IMR-90 (cell line): ENCODE data around the gene WNT3. TPM values are rescaled to one million over a fixed set of nuclear protein-coding genes. Genes with fewer than 3 reads are reported as not detected.

Experiments used
- ATAC-seq: fragments of 200-7000 bp; cut with Tn5 transposase; 2 replicates; pipeline ENCODE4 v1.9.1; 2020; ENCODE audit warnings: low read depth, mild to moderate bottlenecking, moderate library complexity
- BruUV-seq: library from RNA; stranded (reverse); fragments of 400-500 nt; replicated peaks from 2 replicates; lab custom pipeline; 2021; lab: Mats Ljungman, UMichigan
- CTCF ChIA-PET: fragments of 300-600 bp; formaldehyde crosslinking; extraction: SDS; loops from one replicate; lab custom pipeline; 2021; ENCODE audit warnings: antibody characterized with exemption; lab: Yijun Ruan, JAX
- POLR2A ChIA-PET: fragments of 300-600 bp; sonication (Branson Sonifier 250); formaldehyde crosslinking; loops from one replicate; lab custom pipeline; 2022; ENCODE audit warnings: antibody characterized with exemption; ENCODE audit not compliant: unreplicated experiment; lab: Charles Lee
- DNase-seq: peaks from one replicate; pipeline ENCODE4 v3.0.0; 2013
- H2AFZ ChIP-seq: replicated peaks from 2 replicates; pipeline ENCODE3; 2013; ENCODE audit warnings: low read length, mild to moderate bottlenecking; ENCODE audit not compliant: poor library complexity
- H2AK5ac ChIP-seq: 2 replicates; pipeline ENCODE4 v1.6.1; 2013; ENCODE audit warnings: low read depth, low read length, inconsistent platforms
- H2AK9ac ChIP-seq: replicated peaks from 2 replicates; pipeline ENCODE3; 2013; ENCODE audit warnings: mild to moderate bottlenecking, low read depth, low read length, moderate library complexity; ENCODE audit not compliant: poor library complexity
- H2BK120ac ChIP-seq: 2 replicates; pipeline ENCODE4 v1.6.1; 2013; ENCODE audit warnings: low read depth, low read length, inconsistent platforms
- H2BK15ac ChIP-seq: 3 replicates; pipeline ENCODE4 v1.6.1; 2013; ENCODE audit warnings: low read depth, low read length, inconsistent platforms
- H2BK20ac ChIP-seq: 2 replicates; pipeline ENCODE4 v1.6.1; 2013; ENCODE audit warnings: low read depth, mild to moderate bottlenecking, inconsistent platforms, low read length, moderate library complexity
- H2BK5ac ChIP-seq: 2 replicates; pipeline ENCODE4 v1.6.1; 2013; ENCODE audit warnings: mild to moderate bottlenecking, low read depth, low read length, inconsistent platforms; ENCODE audit not compliant: poor library complexity, severe bottlenecking
- H3K14ac ChIP-seq: replicated peaks from 2 replicates; pipeline ENCODE4 v1.6.1; 2013; ENCODE audit warnings: low read depth, low read length, inconsistent platforms
- H3K18ac ChIP-seq: 2 replicates; pipeline ENCODE4 v1.6.1; 2013; ENCODE audit warnings: low read depth, low read length, control low read depth
- H3K23ac ChIP-seq: 2 replicates; pipeline ENCODE4 v1.6.1; 2013; ENCODE audit warnings: low read depth, low read length, inconsistent platforms
- H3K27ac ChIP-seq: 2 replicates; pipeline ENCODE4 v1.5.1; 2013; ENCODE audit warnings: mild to moderate bottlenecking, control low read depth, low read length; ENCODE audit not compliant: insufficient read depth
- H3K27me3 ChIP-seq: 2 replicates; pipeline ENCODE4 v1.6.1; 2013; ENCODE audit warnings: low read length; ENCODE audit not compliant: control insufficient read depth, insufficient read depth
- H3K36me3 ChIP-seq: 2 replicates; pipeline ENCODE4 v1.6.1; 2013; ENCODE audit warnings: low read length, mixed read lengths; ENCODE audit not compliant: control insufficient read depth, insufficient read depth
- H3K4ac ChIP-seq: 2 replicates; pipeline ENCODE4 v1.6.1; 2013; ENCODE audit warnings: low read depth, low read length, inconsistent platforms
- H3K4me1 ChIP-seq: 2 replicates; pipeline ENCODE4 v1.6.1; 2013; ENCODE audit warnings: low read length, mixed read lengths; ENCODE audit not compliant: control insufficient read depth, insufficient read depth
- H3K4me2 ChIP-seq: 2 replicates; pipeline ENCODE4 v1.6.1; 2013; ENCODE audit warnings: low read depth, mild to moderate bottlenecking, control low read depth, low read length, moderate library complexity
- H3K4me3 ChIP-seq: 2 replicates; pipeline ENCODE4 v1.5.1; 2013; ENCODE audit warnings: low read depth, mild to moderate bottlenecking, control low read depth, low read length, moderate library complexity; ENCODE audit not compliant: insufficient read depth
- H3K56ac ChIP-seq: 2 replicates; pipeline ENCODE4 v1.6.1; 2013; ENCODE audit warnings: low read length, inconsistent platforms; ENCODE audit not compliant: insufficient read depth; ENCODE audit errors: extremely low read depth
- H3K79me1 ChIP-seq, 2 experiments: 2 replicates each; pipeline ENCODE4 v1.6.1; 2013; ENCODE audit warnings: low read length in 2 of 2, inconsistent platforms in 1 of 2, low read depth in 1 of 2
- H3K9ac ChIP-seq: 2 replicates; pipeline ENCODE4 v1.6.1; 2013; ENCODE audit warnings: low read depth, low read length, control low read depth
- H3K9me1 ChIP-seq: 2 replicates; pipeline ENCODE4 v1.6.1; 2013; ENCODE audit warnings: low read length, inconsistent platforms; ENCODE audit not compliant: insufficient read depth
- H3K9me3 ChIP-seq: 2 replicates; pipeline ENCODE4 v1.6.1; 2013; ENCODE audit warnings: low read length; ENCODE audit not compliant: control insufficient read depth, insufficient read depth
- H4K20me1 ChIP-seq: 2 replicates; pipeline ENCODE4 v1.6.1; 2013; ENCODE audit warnings: low read length, inconsistent platforms; ENCODE audit not compliant: insufficient read depth
- H4K5ac ChIP-seq: 2 replicates; pipeline ENCODE4 v1.6.1; 2013; ENCODE audit warnings: mild to moderate bottlenecking, low read depth, low read length, control low read depth
- H4K8ac ChIP-seq, 2 experiments: 2 replicates each; pipeline ENCODE4 v1.6.1; 2013; ENCODE audit warnings: low read depth in 2 of 2, low read length in 2 of 2, control low read depth in 1 of 2, inconsistent platforms in 1 of 2
- H4K91ac ChIP-seq: 2 replicates; pipeline ENCODE4 v1.6.1; 2013; ENCODE audit warnings: low read depth, low read length, inconsistent platforms; ENCODE audit not compliant: insufficient read depth
- CHD1 ChIP-seq: IDR thresholded peaks from 2 replicates; pipeline ENCODE4 v1.6.1; 2012; ENCODE audit warnings: low read depth, low read length, improper control_type of control experiment
- MAZ ChIP-seq: IDR thresholded peaks from 2 replicates; pipeline ENCODE4 v1.6.1; 2012; ENCODE audit warnings: low read depth, mild to moderate bottlenecking, low read length, improper control_type of control experiment, moderate library complexity, borderline replicate concordance
- NFE2L2 ChIP-seq: fragments of 150-350 bp; IDR thresholded peaks from 2 replicates; pipeline ENCODE4 v1.6.1; 2016; ENCODE audit warnings: low read depth, mild to moderate bottlenecking, low read length
- POLR2A ChIP-seq: IDR thresholded peaks from 2 replicates; pipeline ENCODE4 v1.6.1; 2012; ENCODE audit warnings: mild to moderate bottlenecking, low read depth, low read length
- RCOR1 ChIP-seq: IDR thresholded peaks from 2 replicates; pipeline ENCODE4 v1.6.1; 2012; ENCODE audit warnings: mild to moderate bottlenecking, low read length, improper control_type of control experiment; ENCODE audit not compliant: insufficient replicate concordance
- SMC3 ChIP-seq: fragments of 150-350 bp; IDR thresholded peaks from 2 replicates; pipeline ENCODE4 v1.6.1; 2016; ENCODE audit warnings: low read depth, mild to moderate bottlenecking, antibody characterized with exemption, low read length, moderate library complexity
- WGBS, 2 experiments: methylation state at CpG; one replicate each; pipeline versions ENCODE4 v1.1.5 to v1.1.7; 2013; ENCODE audit warnings: missing lambda C conversion rate in 2 of 2; ENCODE audit not compliant: insufficient read length in 1 of 2; ENCODE audit errors: extremely low coverage in 2 of 2; 5-methylcytosine and 5-hydroxymethylcytosine counted together
- dilution Hi-C: fragments of 300-500 bp; cut with HindIII; formaldehyde crosslinking; loops from one replicate; pipeline ENCODE4 v1.14.3; 2018; ENCODE audit warnings: low sequenced_read_pairs; ENCODE audit not compliant: unreplicated experiment
- in situ Hi-C: fragments of 300-500 bp; cut with MboI; formaldehyde crosslinking; loops from 3 replicates; pipeline ENCODE4 v1.14.3; 2019; ENCODE audit warnings: low sequenced_read_pairs, inconsistent platforms, mixed read lengths
- intact Hi-C: fragments of 100-400 bp; cut with micrococcal nuclease; formaldehyde crosslinking; loops from 2 replicates; pipeline ENCODE4 v1.10.0; 2022
- polyA plus RNA-seq, 3 experiments: library from polyadenylated mRNA; depleted of rRNA; stranded (reverse); fragments of >200 nt; gene quantifications; 2 replicates each; pipeline ENCODE4 v1.2.3, GENCODE V29; 2012; ENCODE audit warnings: low replicate concordance in 1 of 3
- total RNA-seq: library from RNA; depleted of rRNA; stranded (reverse); fragments of >200 nt; gene quantifications from 2 replicates; pipeline ENCODE4 v1.2.3, GENCODE V29; 2012
- TF ChIP-seq, protein P1 (sequence below): conservative IDR thresholded peaks from 2 replicates; pipeline ENCODE4 v1.5.1; 2012; ENCODE audit warnings: mild to moderate bottlenecking, low read depth, low read length, improper control_type of control experiment

WNT3 gene
- total and polyA plus RNA-seq, 2 of the 4 experiments (the other 2 are of a cell fraction) = 0.72 to 1.0 TPM

DNA sequence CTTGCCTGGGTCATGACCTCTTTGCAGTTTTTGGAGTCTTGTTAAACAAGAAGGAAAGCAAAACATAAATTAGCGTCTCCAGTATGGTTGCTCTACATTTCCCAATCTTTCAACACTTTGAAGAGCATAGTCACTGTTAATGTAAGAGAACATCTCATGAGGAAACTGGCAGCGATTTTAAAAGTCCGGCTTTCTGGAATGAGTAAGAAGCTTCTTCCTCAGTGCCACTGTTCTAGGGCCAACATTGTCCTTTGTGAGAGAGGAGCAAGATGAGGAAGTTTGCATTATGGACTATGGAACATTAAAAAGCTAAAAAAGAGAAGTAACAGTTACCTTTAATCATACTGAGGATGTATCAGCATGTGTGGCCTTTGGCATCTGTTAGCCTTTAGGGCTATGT lies 73.1 kb downstream of the WNT3 start:
- Histone ChIP-seq H3K36me3 (no peaks in the 10 kb centered on the region; the same call in 1 of the 2 replicates), H3K9ac (no peak overlapping the region), H3K9me3 (no peaks in the 10 kb centered on the region), H2BK15ac (no peak overlapping the region), H3K4ac (no peak overlapping the region), H3K56ac (no peak overlapping the region), H3K14ac (no peak overlapping the region), H2AK5ac (no peak overlapping the region), H2AFZ (no peak overlapping the region), H3K4me1 (peaks cover 9% of the 10 kb centered on the region), H3K27me3 (no peaks in the 10 kb centered on the region), H3K18ac (no peak overlapping the region), H2BK120ac (no peak overlapping the region), H2BK5ac (no peak overlapping the region), H3K4me2 (no peak overlapping the region), H3K79me1 (peaks cover 0 to 10% of the 10 kb centered on the region in 2 experiments; a peak in 1 of 4 replicates), H4K5ac (no peak overlapping the region), H4K91ac (no peak overlapping the region), H2BK20ac (no peak overlapping the region), H3K4me3 (no peak overlapping the region), H3K27ac (no peak overlapping the region), H2AK9ac (no peak overlapping the region), H4K20me1 (no peaks in the 10 kb centered on the region; the same call in 1 of the 2 replicates), H3K23ac (no peak overlapping the region), H3K9me1 (peaks cover 13% of the 10 kb centered on the region), H4K8ac (no peak overlapping the region)
- in situ Hi-C loops = loop anchor here (25.0 kb wide), 1 partner anchor 1158 kb away; no protein-coding TSS in a partner anchor
- intact Hi-C loops = no loop called here
- TF ChIP-seq SMC3 (no peak), NFE2L2 (no peak), RCOR1 (no peak), CHD1 (no peak), MAZ (no peak), POLR2A (no peak)
- TF ChIP-seq, protein P1, sequence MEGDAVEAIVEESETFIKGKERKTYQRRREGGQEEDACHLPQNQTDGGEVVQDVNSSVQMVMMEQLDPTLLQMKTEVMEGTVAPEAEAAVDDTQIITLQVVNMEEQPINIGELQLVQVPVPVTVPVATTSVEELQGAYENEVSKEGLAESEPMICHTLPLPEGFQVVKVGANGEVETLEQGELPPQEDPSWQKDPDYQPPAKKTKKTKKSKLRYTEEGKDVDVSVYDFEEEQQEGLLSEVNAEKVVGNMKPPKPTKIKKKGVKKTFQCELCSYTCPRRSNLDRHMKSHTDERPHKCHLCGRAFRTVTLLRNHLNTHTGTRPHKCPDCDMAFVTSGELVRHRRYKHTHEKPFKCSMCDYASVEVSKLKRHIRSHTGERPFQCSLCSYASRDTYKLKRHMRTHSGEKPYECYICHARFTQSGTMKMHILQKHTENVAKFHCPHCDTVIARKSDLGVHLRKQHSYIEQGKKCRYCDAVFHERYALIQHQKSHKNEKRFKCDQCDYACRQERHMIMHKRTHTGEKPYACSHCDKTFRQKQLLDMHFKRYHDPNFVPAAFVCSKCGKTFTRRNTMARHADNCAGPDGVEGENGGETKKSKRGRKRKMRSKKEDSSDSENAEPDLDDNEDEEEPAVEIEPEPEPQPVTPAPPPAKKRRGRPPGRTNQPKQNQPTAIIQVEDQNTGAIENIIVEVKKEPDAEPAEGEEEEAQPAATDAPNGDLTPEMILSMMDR = no peak
- no peak for DNase-seq
- no TSS peak for BruUV-seq
- POLR2A ChIA-PET = no interaction called here
- dilution Hi-C loops = no loop called here
- CTCF ChIA-PET = no interaction called here
- WGBS, 2 experiments = 80% methylated on average over 2 of the region's 3 CpGs; no CpG with 5 or more reads in 1 of the 2 experiments
- ATAC-seq = no peak
